ENCODE data around the gene PTPRN2. TPM values are rescaled to one million over a fixed set of nuclear protein-coding genes. Genes with fewer than 3 reads are reported as not detected.

PTPRN2 gene
- polyA plus RNA-seq, 1 experiment, result 0.31 TPM

DNA sequence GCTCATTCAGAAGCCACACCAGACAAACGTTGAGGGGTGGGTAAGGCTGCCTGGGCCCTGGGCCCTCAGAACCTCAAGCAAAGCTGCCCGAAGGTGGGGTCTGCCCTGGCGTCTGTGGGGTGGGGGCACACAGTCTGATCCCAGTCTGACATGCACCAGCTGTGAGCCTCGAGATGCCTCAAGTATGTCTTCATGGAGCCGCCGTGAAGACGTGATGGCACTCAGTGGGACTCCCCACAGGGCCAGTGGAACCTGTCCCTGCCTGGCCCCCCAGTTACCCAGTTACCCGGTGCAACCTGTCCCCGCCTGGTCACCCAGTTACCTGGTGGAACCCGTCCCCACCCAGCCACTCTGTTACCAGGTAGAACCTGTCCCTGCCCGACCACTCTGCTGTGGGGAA, 351.2 kb downstream of the PTPRN2 start:
- ChIA-PET POLR2A (no interaction called here), CTCF (no interaction called here)
- TF ChIP-seq, protein P1, sequence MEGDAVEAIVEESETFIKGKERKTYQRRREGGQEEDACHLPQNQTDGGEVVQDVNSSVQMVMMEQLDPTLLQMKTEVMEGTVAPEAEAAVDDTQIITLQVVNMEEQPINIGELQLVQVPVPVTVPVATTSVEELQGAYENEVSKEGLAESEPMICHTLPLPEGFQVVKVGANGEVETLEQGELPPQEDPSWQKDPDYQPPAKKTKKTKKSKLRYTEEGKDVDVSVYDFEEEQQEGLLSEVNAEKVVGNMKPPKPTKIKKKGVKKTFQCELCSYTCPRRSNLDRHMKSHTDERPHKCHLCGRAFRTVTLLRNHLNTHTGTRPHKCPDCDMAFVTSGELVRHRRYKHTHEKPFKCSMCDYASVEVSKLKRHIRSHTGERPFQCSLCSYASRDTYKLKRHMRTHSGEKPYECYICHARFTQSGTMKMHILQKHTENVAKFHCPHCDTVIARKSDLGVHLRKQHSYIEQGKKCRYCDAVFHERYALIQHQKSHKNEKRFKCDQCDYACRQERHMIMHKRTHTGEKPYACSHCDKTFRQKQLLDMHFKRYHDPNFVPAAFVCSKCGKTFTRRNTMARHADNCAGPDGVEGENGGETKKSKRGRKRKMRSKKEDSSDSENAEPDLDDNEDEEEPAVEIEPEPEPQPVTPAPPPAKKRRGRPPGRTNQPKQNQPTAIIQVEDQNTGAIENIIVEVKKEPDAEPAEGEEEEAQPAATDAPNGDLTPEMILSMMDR (IDR thresholded peaks at IDR 0.05; ENCODE audit: insufficient read depth, low read depth, low read length), result no peak
- Histone ChIP-seq H3K4me3 (ENCODE audit: low read depth, low read length) (no peak overlapping the region), H3K27me3 (ENCODE audit: control insufficient read depth, insufficient read depth, low read length) (no peaks in the 10 kb centered on the region), H3K36me3 (ENCODE audit: control insufficient read depth, insufficient read depth, low read length) (no peaks in the 10 kb centered on the region)
- no peak for DNase-seq (ENCODE audit: low read depth)

DNA sequence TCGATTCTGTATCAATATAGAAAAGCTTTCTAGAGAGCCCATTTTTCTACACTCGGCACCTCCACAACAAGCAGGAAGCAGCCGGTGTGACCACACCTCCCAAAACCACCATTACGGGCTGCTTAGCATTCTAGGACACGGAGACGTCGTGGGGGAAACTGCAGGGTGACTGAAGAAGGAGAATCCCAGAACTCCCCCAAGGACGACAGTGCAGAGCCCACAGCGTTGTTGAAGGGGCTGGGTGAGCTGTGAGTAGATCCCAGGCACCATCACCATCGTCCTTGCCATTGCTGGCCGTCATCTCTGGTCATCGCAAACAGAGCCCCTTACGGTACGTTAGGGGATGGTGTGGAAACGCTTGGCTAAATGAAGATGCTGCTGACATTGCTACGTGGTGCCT, 351.8 kb downstream of the PTPRN2 start:
- H3K4me3 ChIP-seq (ENCODE audit: low read depth, low read length), result no peak overlapping the region
- no peak for DNase-seq (ENCODE audit: low read depth)
- TF ChIP-seq, protein P1 (IDR thresholded peaks at IDR 0.05; ENCODE audit: insufficient read depth, low read depth, low read length), result no peak
- ChIA-PET CTCF (no interaction called here), POLR2A (no interaction called here)
- H3K27me3 ChIP-seq (ENCODE audit: control insufficient read depth, insufficient read depth, low read length), result no peaks in the 10 kb centered on the region
- no peaks in the 10 kb centered on the region for H3K36me3 ChIP-seq (ENCODE audit: control insufficient read depth, insufficient read depth, low read length)

DNA sequence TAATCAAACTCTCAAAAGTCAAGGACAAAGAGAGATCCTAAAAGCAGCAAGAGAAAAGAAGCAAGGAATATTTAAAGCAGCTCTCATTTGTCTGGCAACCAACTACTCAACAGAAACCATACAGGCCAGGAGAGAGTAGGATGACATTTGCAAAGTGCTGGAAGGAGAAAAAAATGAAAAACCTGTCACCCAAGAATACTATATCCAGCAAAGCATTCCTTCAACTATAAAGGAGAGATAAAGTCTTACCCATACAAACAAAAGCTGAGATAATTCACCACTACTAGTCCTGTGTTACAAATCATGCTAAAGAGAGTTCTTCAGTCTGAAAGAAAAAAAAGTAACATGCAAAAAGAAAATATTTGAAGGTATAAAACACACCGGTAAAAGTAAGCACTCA, 357.7 kb downstream of the PTPRN2 start:
- TF ChIP-seq, protein P1 (IDR thresholded peaks at IDR 0.05; ENCODE audit: insufficient read depth, low read depth, low read length), result no peak
- H3K27me3 ChIP-seq (ENCODE audit: control insufficient read depth, insufficient read depth, low read length), result no peaks in the 10 kb centered on the region
- H3K36me3 ChIP-seq (ENCODE audit: control insufficient read depth, insufficient read depth, low read length), result no peaks in the 10 kb centered on the region
- no peak overlapping the region for H3K4me3 ChIP-seq (ENCODE audit: low read depth, low read length)
- ChIA-PET POLR2A (no interaction called here), CTCF (no interaction called here)
- no peak for DNase-seq (ENCODE audit: low read depth)

DNA sequence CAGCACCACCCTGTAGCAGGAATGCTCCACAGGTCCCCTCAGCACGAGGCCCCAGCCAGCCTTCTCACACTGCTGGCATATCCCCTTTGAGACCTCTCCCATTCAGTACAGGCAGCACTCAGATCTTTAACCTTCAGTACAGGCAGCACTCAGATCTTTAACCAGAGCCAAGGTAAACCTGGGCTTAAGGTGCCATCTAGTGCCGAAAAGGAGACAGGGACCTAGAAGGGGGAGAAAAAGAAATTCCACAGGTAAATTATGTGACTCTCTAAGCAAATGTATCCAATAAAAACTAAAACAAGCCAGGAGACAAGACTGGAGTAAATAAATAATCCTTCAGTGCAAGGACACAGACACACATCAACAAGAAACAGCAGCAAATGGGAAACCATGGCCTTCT, 358.6 kb downstream of the PTPRN2 start:
- TF ChIP-seq, protein P1 (IDR thresholded peaks at IDR 0.05; ENCODE audit: insufficient read depth, low read depth, low read length), result no peak
- CTCF ChIA-PET, result no interaction called here
- no peaks in the 10 kb centered on the region for H3K27me3 ChIP-seq (ENCODE audit: control insufficient read depth, insufficient read depth, low read length)
- POLR2A ChIA-PET, result no interaction called here
- H3K4me3 ChIP-seq (ENCODE audit: low read depth, low read length), result no peak overlapping the region
- DNase-seq (ENCODE audit: low read depth), result no peak
- no peaks in the 10 kb centered on the region for H3K36me3 ChIP-seq (ENCODE audit: control insufficient read depth, insufficient read depth, low read length)

DNA sequence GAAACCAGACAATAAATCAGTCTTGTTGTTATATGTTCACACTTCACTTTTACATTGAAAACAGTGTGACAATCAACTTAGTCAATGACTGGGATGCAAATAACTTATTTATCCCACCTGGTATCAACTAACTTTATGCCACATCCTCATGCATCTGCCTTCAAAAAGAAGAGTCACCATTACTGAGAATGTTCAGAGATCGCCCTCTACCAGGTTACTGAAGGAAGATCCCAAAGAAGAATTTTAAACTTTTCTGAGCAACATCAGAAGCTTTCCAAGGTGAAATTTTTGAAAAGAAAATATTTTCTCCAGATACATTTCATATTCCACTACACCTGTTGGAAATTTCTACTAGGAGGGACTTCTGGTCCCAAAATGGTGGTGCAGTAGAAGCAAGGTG, 359.5 kb downstream of the PTPRN2 start:
- Histone ChIP-seq H3K27me3 (ENCODE audit: control insufficient read depth, insufficient read depth, low read length) (no peaks in the 10 kb centered on the region), H3K4me3 (ENCODE audit: low read depth, low read length) (no peak overlapping the region), H3K36me3 (ENCODE audit: control insufficient read depth, insufficient read depth, low read length) (no peaks in the 10 kb centered on the region)
- ChIA-PET POLR2A (no interaction called here), CTCF (no interaction called here)
- TF ChIP-seq, protein P1 (IDR thresholded peaks at IDR 0.05; ENCODE audit: insufficient read depth, low read depth, low read length), result no peak
- no peak for DNase-seq (ENCODE audit: low read depth)

Data from BJ (cell line).